ENCODE measurements around the gene MCM8. TPM values are rescaled to one million over a fixed set of nuclear protein-coding genes. Genes with fewer than 3 reads are reported as not detected.

MCM8 gene
- total RNA-seq, 4 donors from 2014 or later, result 4.6 to 7.4 (median 6.0) TPM

DNA sequence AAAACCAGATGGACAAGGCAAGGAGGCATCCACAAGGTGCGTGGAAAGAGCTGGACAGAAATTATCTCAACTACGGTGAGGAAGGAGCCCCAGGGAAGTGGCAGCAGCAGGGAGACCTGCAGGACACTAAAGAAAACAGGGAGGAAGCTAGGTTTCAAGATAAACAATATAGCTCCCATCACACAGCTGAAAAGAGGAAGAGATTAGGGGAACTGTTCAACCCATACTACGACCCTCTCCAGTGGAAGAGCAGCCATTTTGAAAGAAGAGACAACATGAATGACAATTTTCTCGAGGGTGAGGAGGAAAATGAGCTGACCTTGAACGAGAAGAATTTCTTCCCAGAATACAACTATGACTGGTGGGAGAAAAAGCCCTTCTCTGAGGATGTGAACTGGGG lies 27.0 kb upstream of the MCM8 start:
- WGBS, 2 donors (ENCODE audit: low coverage in 1 of 2), result 67 to 71% methylated on average over 4 to 5 of the region's 5 CpGs
- Histone ChIP-seq H3K4me1 (no peaks in the 10 kb centered on the region), H3K27me3 (peaks cover 11% of the 10 kb centered on the region), H3K9me3 (no peaks in the 10 kb centered on the region), H3K27ac (no peak overlapping the region), H3K36me3 (no peaks in the 10 kb centered on the region), H3K4me3 (no peak overlapping the region)
- ATAC-seq, result no peak
- no peak for TF ChIP-seq POLR2AphosphoS5 (IDR thresholded peaks at IDR 0.05)
- TF ChIP-seq, protein P1, sequence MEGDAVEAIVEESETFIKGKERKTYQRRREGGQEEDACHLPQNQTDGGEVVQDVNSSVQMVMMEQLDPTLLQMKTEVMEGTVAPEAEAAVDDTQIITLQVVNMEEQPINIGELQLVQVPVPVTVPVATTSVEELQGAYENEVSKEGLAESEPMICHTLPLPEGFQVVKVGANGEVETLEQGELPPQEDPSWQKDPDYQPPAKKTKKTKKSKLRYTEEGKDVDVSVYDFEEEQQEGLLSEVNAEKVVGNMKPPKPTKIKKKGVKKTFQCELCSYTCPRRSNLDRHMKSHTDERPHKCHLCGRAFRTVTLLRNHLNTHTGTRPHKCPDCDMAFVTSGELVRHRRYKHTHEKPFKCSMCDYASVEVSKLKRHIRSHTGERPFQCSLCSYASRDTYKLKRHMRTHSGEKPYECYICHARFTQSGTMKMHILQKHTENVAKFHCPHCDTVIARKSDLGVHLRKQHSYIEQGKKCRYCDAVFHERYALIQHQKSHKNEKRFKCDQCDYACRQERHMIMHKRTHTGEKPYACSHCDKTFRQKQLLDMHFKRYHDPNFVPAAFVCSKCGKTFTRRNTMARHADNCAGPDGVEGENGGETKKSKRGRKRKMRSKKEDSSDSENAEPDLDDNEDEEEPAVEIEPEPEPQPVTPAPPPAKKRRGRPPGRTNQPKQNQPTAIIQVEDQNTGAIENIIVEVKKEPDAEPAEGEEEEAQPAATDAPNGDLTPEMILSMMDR (IDR thresholded peaks at IDR 0.05), result no peak
- TF ChIP-seq EP300 (IDR thresholded peaks at IDR 0.05), result no peak
- no peak for TF ChIP-seq POLR2A (IDR thresholded peaks at IDR 0.05)

DNA sequence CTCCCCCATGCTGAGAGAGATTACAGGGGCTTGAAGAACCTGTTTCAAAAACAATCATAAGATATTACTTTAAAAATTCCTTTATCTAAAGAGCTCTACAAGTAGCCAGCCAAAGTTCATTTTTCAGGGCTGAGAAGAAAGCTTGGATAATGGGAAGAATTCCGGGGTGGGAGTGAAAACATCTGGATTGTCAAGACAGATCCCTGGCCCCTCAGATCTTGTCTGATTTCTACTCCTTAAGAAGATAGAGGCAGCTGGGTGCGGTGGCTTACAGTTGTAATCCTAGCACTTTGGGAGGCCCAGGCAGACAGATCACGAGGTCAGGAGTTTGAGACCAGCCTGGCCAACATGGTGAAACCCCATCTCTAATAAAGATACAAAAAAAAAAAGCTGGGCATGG lies 24.9 kb upstream of the MCM8 start:
- no peaks in the 10 kb centered on the region for H3K9me3 ChIP-seq
- H3K36me3 ChIP-seq, result no peaks in the 10 kb centered on the region
- TF ChIP-seq EP300 (IDR thresholded peaks at IDR 0.05), result no peak
- TF ChIP-seq, protein P1 (IDR thresholded peaks at IDR 0.05), result no peak
- TF ChIP-seq POLR2AphosphoS5 (IDR thresholded peaks at IDR 0.05), result no peak
- no peak for TF ChIP-seq POLR2A (IDR thresholded peaks at IDR 0.05)
- peaks cover 11% of the 10 kb centered on the region for H3K27me3 ChIP-seq
- WGBS, 2 donors (ENCODE audit: low coverage in 1 of 2), result 21 to 27% methylated on average over 2 of the region's 3 CpGs
- H3K27ac ChIP-seq, result no peak overlapping the region
- no peak overlapping the region for H3K4me3 ChIP-seq
- ATAC-seq, result no peak
- no peaks in the 10 kb centered on the region for H3K4me1 ChIP-seq

DNA sequence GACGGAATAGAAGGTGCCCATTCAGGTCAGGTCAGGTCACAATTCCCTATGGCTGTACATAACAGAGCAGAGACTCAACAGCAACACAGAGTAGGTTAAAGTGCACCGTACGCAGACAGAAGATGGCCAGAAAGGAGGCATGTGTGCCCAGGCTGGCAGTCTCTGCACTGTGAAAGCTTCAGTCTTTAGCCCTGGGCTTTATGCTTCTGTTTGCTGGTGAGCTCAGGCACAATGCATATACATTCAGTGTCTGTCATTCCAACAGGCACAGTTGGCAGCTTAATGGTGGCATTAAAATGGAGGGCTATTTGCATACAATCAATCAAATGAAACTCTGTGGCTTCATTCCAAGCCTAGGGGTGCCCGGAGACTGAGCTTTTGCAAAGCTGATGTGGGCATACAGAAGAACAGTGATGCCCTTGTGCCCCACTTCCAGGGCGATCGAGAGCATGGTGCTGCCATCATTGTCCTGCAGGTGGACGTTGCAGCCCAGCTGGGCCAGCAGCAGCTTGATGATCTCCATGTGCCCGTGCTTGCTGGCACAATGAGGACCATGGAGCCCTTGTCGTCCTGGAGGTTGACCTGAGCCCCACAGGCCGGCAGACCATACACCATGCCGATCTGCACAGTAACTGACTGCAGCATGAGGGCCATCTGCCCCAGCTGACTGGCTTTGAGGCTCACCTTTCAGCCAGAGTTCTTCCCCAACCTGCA lies 22.5 kb upstream of the MCM8 start:
- TF ChIP-seq POLR2A (IDR thresholded peaks at IDR 0.05) (no peak), POLR2AphosphoS5 (IDR thresholded peaks at IDR 0.05) (no peak), EP300 (IDR thresholded peaks at IDR 0.05) (no peak)
- TF ChIP-seq, protein P1 (IDR thresholded peaks at IDR 0.05), result no peak
- Histone ChIP-seq H3K27ac (no peak overlapping the region), H3K4me1 (no peaks in the 10 kb centered on the region), H3K27me3 (peaks cover 4% of the 10 kb centered on the region), H3K36me3 (no peaks in the 10 kb centered on the region), H3K9me3 (no peaks in the 10 kb centered on the region), H3K4me3 (no peak overlapping the region)
- no peak for ATAC-seq
- 65 to 79% methylated on average over 3 of the region's 11 CpGs for WGBS, 2 donors (ENCODE audit: low coverage in 1 of 2)

DNA sequence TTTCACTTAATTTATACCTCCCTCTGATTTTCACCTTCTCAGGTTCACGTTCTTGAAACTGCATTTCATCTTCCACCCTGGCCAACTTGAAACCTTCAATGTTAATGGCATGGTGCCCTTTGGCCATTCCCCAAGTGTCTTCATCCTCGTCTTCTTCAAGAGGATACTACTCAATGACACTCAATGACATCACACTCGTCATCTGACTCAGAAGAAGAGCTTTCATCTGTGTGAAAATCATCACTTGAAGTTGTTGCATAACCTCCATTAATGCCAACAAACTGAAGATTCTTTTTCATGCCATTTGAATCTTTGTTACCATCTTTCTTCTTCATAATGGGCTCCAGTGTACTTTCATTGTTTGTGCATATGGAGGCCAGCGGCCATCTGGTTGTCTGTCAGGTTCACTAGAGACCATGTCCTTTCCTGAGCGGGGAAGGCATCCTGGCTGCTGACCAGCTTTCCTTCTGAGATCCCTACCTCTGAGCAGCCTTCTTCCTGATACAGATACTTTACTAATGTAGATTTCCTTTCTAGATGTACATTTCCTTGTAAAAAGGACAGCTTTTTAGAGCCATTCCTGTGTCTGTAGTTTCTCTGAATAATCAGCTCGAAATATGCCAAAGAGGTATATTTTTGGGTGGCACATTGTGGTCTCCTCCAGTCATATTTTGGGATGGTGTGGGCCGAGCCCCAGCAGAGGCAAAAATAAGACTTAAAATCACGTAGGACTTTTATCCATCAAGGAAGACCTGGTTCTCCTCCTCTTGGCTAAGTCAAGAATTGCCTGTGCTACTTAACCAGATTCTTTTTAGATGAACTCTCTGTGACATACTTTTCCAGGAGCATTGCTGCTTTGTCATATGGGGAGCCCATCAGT lies 21.4 kb upstream of the MCM8 start:
- ATAC-seq, result no peak
- 60 to 78% methylated on average over 3 to 7 of the region's 8 CpGs for WGBS, 2 donors (ENCODE audit: low coverage in 1 of 2)
- no peak for TF ChIP-seq POLR2A (IDR thresholded peaks at IDR 0.05)
- no peak for TF ChIP-seq POLR2AphosphoS5 (IDR thresholded peaks at IDR 0.05)
- no peak for TF ChIP-seq EP300 (IDR thresholded peaks at IDR 0.05)
- TF ChIP-seq, protein P1 (IDR thresholded peaks at IDR 0.05), result no peak
- Histone ChIP-seq H3K4me1 (no peaks in the 10 kb centered on the region), H3K4me3 (no peak overlapping the region), H3K27me3 (no peaks in the 10 kb centered on the region), H3K27ac (no peak overlapping the region), H3K36me3 (no peaks in the 10 kb centered on the region), H3K9me3 (no peaks in the 10 kb centered on the region)

Data from gastroesophageal sphincter (tissue), 4 donors.